HepG2 (cell line): ENCODE results near the gene CRYBA1. TPM values are rescaled to one million over a fixed set of nuclear protein-coding genes. Genes with fewer than 3 reads are reported as not detected.

Experiments used
- ATAC-seq: fragments of 200-7000 bp; cut with Tn5 transposase; 3 replicates; pipeline ENCODE4 v1.9.1; 2020; ENCODE audit warnings: mild to moderate bottlenecking, moderate library complexity
- BruUV-seq: library from RNA; stranded (reverse); fragments of 400-500 nt; replicated peaks from 2 replicates; lab custom pipeline; 2021; lab: Mats Ljungman, UMichigan
- CTCF ChIA-PET: fragments of 300-600 bp; formaldehyde crosslinking; extraction: SDS; loops from one replicate; lab custom pipeline; 2021; ENCODE audit warnings: low total read pairs, inconsistent platforms, low intra/inter-chr PET ratio; lab: Yijun Ruan, JAX
- POLR2A ChIA-PET: fragments of 350-600 bp; sonication (Branson Sonifier 250); formaldehyde crosslinking; loops from one replicate; lab custom pipeline; 2020; ENCODE audit warnings: antibody characterized with exemption, inconsistent platforms; lab: Yijun Ruan, JAX
- DNase-seq: peaks from one replicate; pipeline ENCODE4 v3.0.0-alpha.2; 2015; ENCODE audit warnings: low spot score
- FAIRE-seq: peaks from 3 replicates; lab custom pipeline; 2011; peaks lifted over from hg19 to GRCh38; lab: Jason Lieb, UNC
- H2AFZ ChIP-seq: one replicate; pipeline ENCODE4 v1.6.1; 2011; ENCODE audit warnings: low read length, inconsistent platforms
- H3K27ac ChIP-seq: fragments of 300-600 bp; 3 replicates; pipeline ENCODE4 v1.8.0; 2011; ENCODE audit warnings: mixed run types, mild to moderate bottlenecking, mixed read lengths, low read length, inconsistent platforms; ENCODE audit not compliant: insufficient read depth; ENCODE audit errors: extremely low read length
- H3K27me3 ChIP-seq, 2 experiments: fragments of 200-600 bp in 1 of 2; 2 replicates in 1 of 2; 3 replicates in 1 of 2; pipeline versions ENCODE4 v1.6.0 to v1.8.0; 2011; ENCODE audit warnings: low read length in 2 of 2, mild to moderate bottlenecking in 2 of 2, moderate library complexity in 2 of 2, inconsistent platforms in 1 of 2; ENCODE audit not compliant: insufficient read depth in 2 of 2, control insufficient read depth in 1 of 2
- H3K36me3 ChIP-seq, 2 experiments: fragments of 200-600 bp in 1 of 2; replicated peaks in 1 of 2; 2 replicates in 1 of 2; 3 replicates in 1 of 2; pipeline versions ENCODE4 v1.5.1 to v1.8.0; 2011; ENCODE audit warnings: low read length in 2 of 2, inconsistent platforms in 1 of 2; ENCODE audit not compliant: insufficient read depth in 2 of 2, control insufficient read depth in 1 of 2
- H3K4me1 ChIP-seq: 2 replicates; pipeline ENCODE4 v1.5.1; 2012; ENCODE audit warnings: low read length, inconsistent platforms; ENCODE audit not compliant: insufficient read depth
- H3K4me2 ChIP-seq: 2 replicates; pipeline ENCODE4 v1.6.0; 2011; ENCODE audit warnings: low read depth, low read length, inconsistent platforms
- H3K4me3 ChIP-seq, 3 experiments: fragments of 200-600 bp in 1 of 3; sonication (generic), shearing (Covaris generic) in 1 of 3; replicated peaks in 1 of 3; 2 replicates each; pipeline ENCODE4 v1.5.1; 2011 to 2016; ENCODE audit warnings: low read length in 3 of 3, inconsistent platforms in 2 of 3, low read depth in 2 of 3, mild to moderate bottlenecking in 2 of 3, control low read depth in 1 of 3, mixed read lengths in 1 of 3; ENCODE audit not compliant: insufficient read depth in 1 of 3
- H3K79me2 ChIP-seq: one replicate; pipeline ENCODE4 v1.6.1; 2011; ENCODE audit warnings: low read length, inconsistent platforms; ENCODE audit not compliant: insufficient read depth
- H3K9ac ChIP-seq: 2 replicates; pipeline ENCODE4 v1.6.0; 2011; ENCODE audit warnings: mild to moderate bottlenecking, low read depth, low read length, inconsistent platforms; ENCODE audit not compliant: insufficient read depth
- H3K9me3 ChIP-seq: 2 replicates; pipeline ENCODE4 v1.5.1; 2012; ENCODE audit warnings: mild to moderate bottlenecking, low read length
- H4K20me1 ChIP-seq: 2 replicates; pipeline ENCODE4 v1.6.0; 2011; ENCODE audit warnings: inconsistent platforms, mild to moderate bottlenecking, low read length, moderate library complexity; ENCODE audit not compliant: insufficient read depth
- ATF4 ChIP-seq, 2 experiments: fragments of 450-650 bp in 1 of 2; sonication (generic) in 1 of 2; formaldehyde crosslinking; IDR thresholded peaks; 2 replicates each; pipeline versions ENCODE4 v1.5.0 to v1.8.0; 2020 to 2022; ENCODE audit warnings: mild to moderate bottlenecking in 1 of 2, missing genetic modification reagents in 1 of 2
- CEBPB ChIP-seq: IDR thresholded peaks from 2 replicates; pipeline ENCODE4 v1.6.1; 2011; ENCODE audit warnings: low read depth, low read length, improper control_type of control experiment, borderline replicate concordance
- FOXA3 ChIP-seq: IDR thresholded peaks from 2 replicates; pipeline ENCODE4 v1.6.1; 2016; ENCODE audit warnings: missing genetic modification reagents, missing compliant biosample characterization
- ISX ChIP-seq: sonication (generic); formaldehyde crosslinking; conservative IDR thresholded peaks from 2 replicates; pipeline ENCODE4 v1.5.0; 2020; ENCODE audit warnings: missing genetic modification reagents
- MAFF ChIP-seq: IDR thresholded peaks from 2 replicates; pipeline ENCODE4 v1.6.1; 2011; ENCODE audit warnings: low read depth, low read length, improper control_type of control experiment
- MAFK ChIP-seq, 2 experiments: IDR thresholded peaks in 1 of 2; conservative IDR thresholded peaks in 1 of 2; 2 replicates each; pipeline ENCODE4 v1.6.1; 2011; ENCODE audit warnings: improper control_type of control experiment in 2 of 2, low read length in 2 of 2
- NCOR1 ChIP-seq: fragments of 200-600 bp; sonication (generic); IDR thresholded peaks from 2 replicates; pipeline ENCODE4 v1.7.0; 2017; ENCODE audit warnings: antibody characterized with exemption, low read length, borderline replicate concordance
- SCMH1 ChIP-seq: sonication (generic); formaldehyde crosslinking; IDR thresholded peaks from 2 replicates; pipeline ENCODE4 v1.9.0; 2021; ENCODE audit warnings: missing genetic modification reagents, mild to moderate bottlenecking, borderline replicate concordance
- SKI ChIP-seq: fragments of 450-650 bp; IDR thresholded peaks from one replicate; pipeline ENCODE4 v1.6.1; 2018; ENCODE audit warnings: mild to moderate bottlenecking; ENCODE audit not compliant: partially characterized antibody
- SOX5 ChIP-seq: IDR thresholded peaks from 2 replicates; pipeline ENCODE4 v1.6.1; 2016; ENCODE audit warnings: borderline replicate concordance
- SYNCRIP ChIP-seq: fragments of 200-400 bp; formaldehyde crosslinking; IDR thresholded peaks from 2 replicates; pipeline ENCODE4 v1.6.1; 2018; ENCODE audit warnings: mild to moderate bottlenecking, low read depth, low read length; ENCODE audit not compliant: insufficient read depth
- TARDBP ChIP-seq: sonication (generic); formaldehyde crosslinking; IDR thresholded peaks from 2 replicates; pipeline ENCODE4 v1.8.0; 2022; ENCODE audit warnings: mild to moderate bottlenecking, missing genetic modification reagents
- TCF7 ChIP-seq: sonication (generic); IDR thresholded peaks from 2 replicates; pipeline ENCODE4 v1.6.1; 2016; ENCODE audit warnings: antibody characterized with exemption, low read depth
- ZNF256 ChIP-seq: sonication (generic); formaldehyde crosslinking; conservative IDR thresholded peaks from 2 replicates; pipeline ENCODE4 v1.4.0; 2020; ENCODE audit warnings: missing genetic modification reagents
- ZNF260 ChIP-seq: sonication (generic); formaldehyde crosslinking; IDR thresholded peaks from 2 replicates; pipeline ENCODE4 v1.4.0; 2020; ENCODE audit warnings: missing genetic modification reagents, low read depth, mild to moderate bottlenecking, borderline replicate concordance
- WGBS: methylation state at CpG from one replicate; pipeline ENCODE4 v1.1.6; 2017; ENCODE audit warnings: low lambda C conversion rate; 5-methylcytosine and 5-hydroxymethylcytosine counted together
- in situ Hi-C: cut with HindIII; loops from 2 replicates; pipeline ENCODE4 v1.10.0; 2017; ENCODE audit warnings: low pct_unique_long_range_greater_than_20kb; ENCODE audit not compliant: extremely low pct_ligation_motif_present
- intact Hi-C: fragments of 100-400 bp; cut with micrococcal nuclease; formaldehyde crosslinking; loops from one replicate; pipeline ENCODE4 v1.10.0; 2022; ENCODE audit not compliant: unreplicated experiment
- polyA plus RNA-seq, 8 experiments: library from polyadenylated mRNA; depleted of rRNA in 3 of 8; stranded (reverse) in 7 of 8; unstranded in 1 of 8; fragments of >200 nt; fragmentation: Illumina TruSeq in 4 of 8; extraction: Trizol in 4 of 8; gene quantifications; 2 replicates each; pipeline versions ENCODE4 v1.2.1 to v1.2.3, GENCODE V29; 2011 to 2016; ENCODE audit warnings: low read depth in 4 of 8, missing spikeins in 1 of 8, mixed read lengths in 1 of 8; ENCODE audit not compliant: insufficient read depth in 1 of 8
- total RNA-seq, 5 experiments: library from RNA; depleted of rRNA; stranded (reverse); fragments of >200 nt; fragmentation: Illumina TruSeq; extraction: Trizol; gene quantifications; 2 replicates each; pipeline ENCODE4 v1.2.3, GENCODE V29; 2016; ENCODE audit warnings: low read depth in 1 of 5
- TF ChIP-seq, protein P1 (sequence below): sonication (generic); formaldehyde crosslinking; IDR thresholded peaks from 2 replicates; pipeline ENCODE4 v1.9.0; 2021; ENCODE audit warnings: missing genetic modification reagents, borderline replicate concordance

CRYBA1 gene
- total and polyA plus RNA-seq, 2 of the 13 experiments (the other 11 are each of a cell fraction or from before 2014, with no cell fraction given) = not detected

GRCh38 chr17:29235904-29236303 is 10.8 kb upstream of the CRYBA1 start:
- no peak for FAIRE-seq
- Histone ChIP-seq H3K4me1 (peaks cover 20% of the 10 kb centered on the region), H3K27ac (no peak overlapping the region), H3K9ac (no peak overlapping the region), H3K36me3 (no peaks in the 10 kb centered on the region), H3K4me2 (no peak overlapping the region), H4K20me1 (no peaks in the 10 kb centered on the region), H2AFZ (no peak overlapping the region), H3K79me2 (no peaks in the 10 kb centered on the region), H3K9me3 (no peaks in the 10 kb centered on the region), H3K4me3 (no peak overlapping the region), H3K27me3 (peaks cover 0 to 5% of the 10 kb centered on the region in 2 experiments; a peak in 1 of 5 replicates)
- CTCF ChIA-PET = no interaction called here
- 92% methylated on average over 3 of the region's 3 CpGs for WGBS
- BruUV-seq = no TSS peak
- intact Hi-C loops = no loop called here
- in situ Hi-C loops = no loop called here
- TF ChIP-seq SCMH1 (CRISPR knock-in tag) (no peak), ZNF260 (CRISPR knock-in tag) (no peak), MAFK (conservative IDR thresholded peaks at IDR 0.05 in 1 of 2, IDR thresholded peaks at IDR 0.05 in 1 of 2; ENCODE audit: low read length in 2 of 2) (peak; percentile 52 to 74; a peak in 3 of 4 replicates), SYNCRIP (no peak), MAFF (peak; percentile 70), TCF7 (no peak)
- no peak for DNase-seq
- POLR2A ChIA-PET = no interaction called here
- ATAC-seq = no peak

- H3K27ac ChIP-seq = no peak overlapping the region
- FAIRE-seq = no peak
- no peak overlapping the region for H3K9ac ChIP-seq
- no peaks in the 10 kb centered on the region for H3K79me2 ChIP-seq
- in situ Hi-C loops (no loop called here), intact Hi-C loops (no loop called here)
- no TSS peak for BruUV-seq
- peaks cover 0 to 5% of the 10 kb centered on the region in 2 experiments; a peak in 1 of 5 replicates for H3K27me3 ChIP-seq
- WGBS = 13% methylated on average over 3 of the region's 3 CpGs
- H3K4me1 ChIP-seq = peaks cover 28% of the 10 kb centered on the region
- H3K36me3 ChIP-seq = no peaks in the 10 kb centered on the region
- ChIA-PET CTCF (no interaction called here), POLR2A (no interaction called here)
- H4K20me1 ChIP-seq = no peaks in the 10 kb centered on the region
- no peak overlapping the region for H3K4me2 ChIP-seq
- no peak overlapping the region for H2AFZ ChIP-seq
- DNase-seq = no peak
- H3K4me3 ChIP-seq = no peak overlapping the region
- no peaks in the 10 kb centered on the region for H3K9me3 ChIP-seq
- ATAC-seq = no peak
- TF ChIP-seq ZNF256 (CRISPR knock-in tag) (no peak), SOX5 (CRISPR knock-in tag) (no peak), TARDBP (CRISPR knock-in tag) (no peak), ATF4 (CRISPR knock-in tag; IDR thresholded peaks at IDR 0.05) (peak in 1 of 2 experiments; percentile 35; a peak in 1 of 4 replicates), CEBPB (peak; percentile 14; the same call in 1 of the 2 replicates), FOXA3 (no peak), ISX (no peak), SKI (no peak), NCOR1 (no peak)
- TF ChIP-seq, protein P1, sequence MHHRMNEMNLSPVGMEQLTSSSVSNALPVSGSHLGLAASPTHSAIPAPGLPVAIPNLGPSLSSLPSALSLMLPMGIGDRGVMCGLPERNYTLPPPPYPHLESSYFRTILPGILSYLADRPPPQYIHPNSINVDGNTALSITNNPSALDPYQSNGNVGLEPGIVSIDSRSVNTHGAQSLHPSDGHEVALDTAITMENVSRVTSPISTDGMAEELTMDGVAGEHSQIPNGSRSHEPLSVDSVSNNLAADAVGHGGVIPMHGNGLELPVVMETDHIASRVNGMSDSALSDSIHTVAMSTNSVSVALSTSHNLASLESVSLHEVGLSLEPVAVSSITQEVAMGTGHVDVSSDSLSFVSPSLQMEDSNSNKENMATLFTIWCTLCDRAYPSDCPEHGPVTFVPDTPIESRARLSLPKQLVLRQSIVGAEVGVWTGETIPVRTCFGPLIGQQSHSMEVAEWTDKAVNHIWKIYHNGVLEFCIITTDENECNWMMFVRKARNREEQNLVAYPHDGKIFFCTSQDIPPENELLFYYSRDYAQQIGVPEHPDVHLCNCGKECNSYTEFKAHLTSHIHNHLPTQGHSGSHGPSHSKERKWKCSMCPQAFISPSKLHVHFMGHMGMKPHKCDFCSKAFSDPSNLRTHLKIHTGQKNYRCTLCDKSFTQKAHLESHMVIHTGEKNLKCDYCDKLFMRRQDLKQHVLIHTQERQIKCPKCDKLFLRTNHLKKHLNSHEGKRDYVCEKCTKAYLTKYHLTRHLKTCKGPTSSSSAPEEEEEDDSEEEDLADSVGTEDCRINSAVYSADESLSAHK (CRISPR knock-in tag) = no peak
These were observed 9.1 kb upstream of the CRYBA1 start for GRCh38 chr17:29237476-29238132.
